ENCODE data around the gene FRMD8.

The FRMD8 gene

GRCh38 chr11:65376138-65376713, 10.2 kb upstream of the FRMD8 start:
- DNase-seq = no peak

DNA sequence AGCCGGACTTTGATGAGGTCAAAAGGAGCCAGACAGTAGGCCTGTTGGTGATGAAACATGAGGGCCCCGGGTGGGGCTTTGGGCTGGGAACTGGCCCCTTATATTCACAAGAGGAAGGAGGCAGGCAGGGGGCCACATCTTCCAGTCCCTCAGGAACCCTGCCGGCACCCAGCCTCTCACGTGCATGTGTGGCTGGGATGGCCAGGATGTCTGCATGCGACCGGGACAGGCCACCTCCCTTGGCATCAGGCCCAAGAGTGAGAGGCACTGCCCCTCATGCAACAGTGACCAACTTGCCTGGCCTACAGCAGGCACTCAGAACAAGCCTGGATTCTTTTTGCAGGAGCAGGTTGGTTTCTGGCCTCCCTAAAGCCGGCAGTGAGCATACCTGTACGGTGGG, 9.4 kb upstream of the FRMD8 start:
- no peak for DNase-seq

DNA sequence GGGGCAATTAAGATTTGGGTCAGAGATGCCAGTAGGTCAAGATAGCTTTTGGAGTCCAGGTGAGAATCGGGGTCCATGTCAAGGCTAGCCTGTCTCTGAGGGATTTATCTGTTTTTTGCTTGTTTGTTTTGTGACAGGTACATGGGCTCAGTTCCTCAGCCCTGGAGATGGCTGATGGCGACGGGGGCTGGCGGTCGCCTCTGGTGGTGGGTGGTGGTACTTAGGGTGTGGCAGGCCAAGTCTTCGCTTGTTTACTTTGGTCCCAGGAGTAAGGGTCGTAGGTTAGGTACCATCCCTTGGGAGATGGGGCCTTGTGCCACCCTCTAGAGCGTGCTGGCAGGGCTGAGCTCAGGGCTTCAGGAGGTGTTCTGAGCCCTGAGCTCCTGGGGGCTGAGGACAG, 8.7 kb upstream of the FRMD8 start:
- DNase-seq = no peak

DNA sequence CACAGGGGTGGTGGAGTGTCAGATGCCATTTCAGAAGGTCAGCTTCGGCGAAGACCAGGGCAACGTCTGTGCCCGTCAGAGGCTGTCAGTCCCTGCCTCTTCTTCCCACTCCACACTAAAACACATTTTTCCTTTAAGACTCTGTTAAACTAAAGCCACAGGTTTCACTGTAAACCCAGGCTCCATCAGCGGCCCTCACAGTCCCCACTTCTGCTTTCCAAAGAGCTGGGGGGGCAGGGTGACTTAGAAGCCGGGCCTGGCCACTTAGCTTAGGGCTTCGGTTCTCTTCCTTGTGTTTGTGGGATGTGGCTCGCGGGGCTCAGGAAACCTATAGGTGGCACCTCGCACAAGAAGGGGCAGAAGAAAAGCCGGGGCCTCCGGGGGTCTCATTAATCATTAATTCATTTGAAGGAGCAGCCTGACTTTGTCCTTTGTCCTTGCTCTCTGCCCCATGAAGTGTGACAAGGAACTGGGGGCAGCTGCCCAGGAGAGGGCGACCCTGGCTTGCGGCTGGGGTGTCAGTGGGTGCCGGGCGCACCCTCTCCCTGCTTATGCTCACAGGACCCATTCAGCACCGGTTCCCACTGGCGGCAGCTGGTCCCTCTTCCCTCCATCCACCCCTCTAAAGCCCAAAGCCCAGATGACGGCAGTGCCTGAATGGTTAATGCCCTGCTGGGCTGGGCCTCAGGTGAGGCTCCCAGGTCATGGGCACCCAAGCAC, 8.1 kb upstream of the FRMD8 start:
- DNase-seq = no peak

- DNase-seq = no peak
Measured at GRCh38 chr11:65378928-65379638, 7.4 kb upstream of the FRMD8 start.

- no peak for DNase-seq
Measured at GRCh38 chr11:65379698-65380459, 6.6 kb upstream of the FRMD8 start.

DNA sequence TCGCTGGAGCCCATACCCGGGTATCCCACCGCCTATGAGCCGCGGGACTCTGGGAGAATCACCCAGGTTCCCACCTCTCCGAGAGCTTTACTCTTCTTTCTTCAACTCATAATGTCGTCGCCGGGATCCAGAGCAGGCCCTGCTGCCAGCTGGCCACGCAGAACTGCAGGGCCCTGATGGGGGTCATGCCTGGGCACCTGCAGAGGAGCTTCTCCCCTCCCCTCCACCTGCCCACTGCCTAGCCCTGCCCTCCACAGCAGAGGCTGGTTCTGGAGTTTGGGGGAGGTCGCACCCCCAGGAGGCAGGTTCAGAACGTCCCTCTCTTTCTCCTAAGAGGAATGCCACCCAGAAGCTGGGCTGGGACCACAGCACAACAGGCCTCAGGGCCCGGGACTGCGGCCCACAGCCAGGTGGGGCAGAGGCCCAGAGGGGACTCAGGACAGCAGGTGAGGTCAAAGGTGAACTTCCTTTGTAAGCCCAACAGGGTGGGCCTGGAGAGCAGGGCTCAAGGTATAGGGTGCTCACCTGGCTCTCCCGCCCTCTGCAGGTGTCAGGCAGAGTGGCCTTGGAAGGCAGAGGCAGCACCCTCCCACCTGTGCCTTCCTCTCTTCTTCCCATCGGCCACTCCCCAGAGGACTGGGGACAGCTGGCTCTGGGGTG, 5.8 kb upstream of the FRMD8 start:
- DNase-seq = no peak

DNA sequence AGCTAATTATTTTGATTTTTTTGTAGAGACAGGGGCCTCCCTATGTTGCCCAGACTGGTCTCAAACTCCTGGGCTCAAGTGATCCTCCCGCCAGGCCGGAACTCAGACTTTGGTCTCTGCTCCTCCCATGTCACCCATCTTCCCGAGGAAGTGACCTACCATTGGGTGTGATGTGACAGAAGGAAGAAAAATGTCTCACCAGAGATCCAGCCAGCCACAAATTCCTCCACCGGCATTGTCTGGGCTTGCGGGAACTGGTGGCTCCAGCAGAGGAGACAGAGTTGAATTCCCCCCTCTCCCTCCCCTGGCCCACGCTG, 4.8 kb upstream of the FRMD8 start:
- peak in 1 of 5 experiments; percentile 65 for DNase-seq

DNA sequence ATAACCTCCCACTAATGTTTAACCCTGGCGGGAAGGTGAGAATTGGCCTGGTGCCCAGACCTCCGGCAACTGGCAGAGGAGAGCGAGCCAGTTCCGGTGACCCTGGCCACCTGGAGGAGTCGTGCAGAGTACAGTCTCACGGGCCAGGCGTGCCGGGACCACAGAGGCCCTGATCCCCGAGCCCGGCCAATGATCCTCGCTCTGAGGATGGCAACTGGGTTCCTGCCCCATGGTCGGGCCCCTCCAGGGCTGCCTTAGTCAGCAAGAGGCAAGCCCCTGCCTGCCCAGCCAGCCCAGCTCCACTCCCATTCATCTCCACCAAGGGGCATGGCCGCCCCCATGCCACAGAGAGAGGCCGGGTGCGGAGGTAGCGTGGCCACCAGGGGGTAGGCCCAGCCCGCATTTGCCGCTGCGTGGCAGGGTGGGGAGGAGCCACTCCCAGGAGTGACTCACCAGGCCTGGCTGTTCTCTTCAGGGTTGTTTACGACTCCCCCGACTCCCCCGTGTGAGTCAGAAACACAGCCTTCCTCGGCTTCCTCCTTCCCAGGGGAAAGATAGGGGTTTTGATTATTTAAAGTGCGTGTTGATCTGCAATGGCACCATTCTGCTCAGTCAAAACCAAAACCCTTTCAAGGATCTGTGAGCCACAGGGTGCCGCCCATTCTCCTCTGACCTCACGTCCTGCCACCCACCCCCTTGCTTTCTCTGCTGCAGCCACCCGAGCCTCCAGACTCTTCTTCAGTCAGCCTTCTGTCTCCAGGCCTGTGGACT, 4.2 kb upstream of the FRMD8 start, which contains the start of gene SLC25A45:
SLC25A45 (minus strand) TSS at position 614 of the 771 bp plus-strand sequence. CDS start 695 bp downstream, outside the sequence.
- peak; percentile 76 to 94 (median 87) for DNase-seq

DNA sequence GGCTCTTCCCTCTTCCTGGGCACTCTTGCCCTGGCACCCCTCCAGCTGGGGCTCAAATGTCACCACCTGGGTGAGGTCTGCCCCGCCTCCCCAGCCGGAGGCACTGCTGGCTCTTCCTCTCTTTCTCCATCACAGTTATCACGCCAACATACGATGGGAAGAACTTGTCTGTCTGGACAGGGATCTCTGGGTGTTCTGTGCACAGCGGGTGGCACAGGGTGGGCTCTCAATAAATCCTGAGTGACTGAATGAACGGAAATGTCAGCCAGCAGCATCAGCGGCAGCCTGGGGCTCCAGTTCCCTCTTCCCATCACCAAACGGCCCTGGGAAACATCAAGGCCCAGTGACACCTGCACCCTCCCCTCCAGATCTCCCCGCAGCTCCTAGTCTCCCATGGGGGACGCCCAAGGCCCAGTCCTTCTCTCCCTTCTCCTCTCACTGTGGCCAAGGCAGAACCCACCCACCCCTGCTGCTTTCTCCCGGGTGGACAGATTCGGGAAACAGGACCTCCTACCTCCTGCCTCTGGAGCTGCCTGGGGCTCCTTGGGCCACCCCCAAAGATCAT, 3.6 kb upstream of the FRMD8 start:
- no peak for DNase-seq

GRCh38 chr11:65383778-65384177, 2.7 kb upstream of the FRMD8 start:
- DNase-seq = no peak

DNA sequence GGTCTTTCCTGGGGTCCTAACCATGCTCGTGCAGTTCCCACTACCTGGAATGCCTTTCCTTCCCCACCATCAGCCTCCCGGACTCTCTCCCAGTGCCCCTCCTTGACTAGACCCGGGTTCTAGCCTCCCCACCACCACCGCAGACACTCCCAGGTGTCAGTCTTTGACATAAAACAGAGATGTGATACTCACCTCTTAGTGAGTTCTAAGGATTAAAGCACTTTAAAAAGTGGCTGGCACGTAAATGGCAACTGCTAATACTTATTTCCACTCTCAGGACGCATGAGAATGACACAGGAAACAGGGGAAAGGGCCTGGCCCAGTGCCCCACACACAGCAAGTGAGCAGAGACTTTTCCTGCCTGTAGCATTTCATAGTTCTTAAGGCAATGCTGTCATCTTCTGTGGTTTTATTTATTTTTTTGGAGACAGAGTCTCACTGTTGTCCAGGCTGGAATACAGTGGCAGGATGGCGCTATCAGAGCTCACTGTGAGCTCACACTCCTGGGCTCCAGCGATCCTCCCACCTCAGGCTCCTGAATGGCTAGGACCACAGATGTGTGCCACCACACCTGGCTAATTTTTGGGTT, 2.0 kb upstream of the FRMD8 start:
- peak in 1 of 5 experiments; percentile 44 for DNase-seq

DNA sequence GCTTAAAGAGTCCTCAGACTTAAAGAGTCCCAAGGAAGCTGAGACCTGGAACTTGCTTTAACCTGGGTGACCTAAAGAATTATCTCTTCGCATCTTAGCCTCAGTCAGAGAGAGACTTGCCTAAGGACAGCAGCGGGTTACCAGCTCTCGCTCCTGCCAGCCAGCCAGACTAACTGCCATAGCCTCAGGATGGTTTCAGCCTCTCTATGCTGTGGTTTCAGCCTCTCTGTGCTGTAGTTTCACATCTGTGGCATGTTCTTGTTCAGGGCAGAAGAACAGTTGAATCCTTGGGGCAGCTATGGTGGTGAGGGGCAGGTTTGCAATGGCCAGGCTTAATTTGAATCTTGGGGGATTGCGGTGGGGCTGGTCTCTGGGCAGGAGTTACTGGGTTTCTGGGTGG, 2.3 kb downstream of the FRMD8 start:
- peak in 1 of 5 experiments; percentile 46 for DNase-seq

DNA sequence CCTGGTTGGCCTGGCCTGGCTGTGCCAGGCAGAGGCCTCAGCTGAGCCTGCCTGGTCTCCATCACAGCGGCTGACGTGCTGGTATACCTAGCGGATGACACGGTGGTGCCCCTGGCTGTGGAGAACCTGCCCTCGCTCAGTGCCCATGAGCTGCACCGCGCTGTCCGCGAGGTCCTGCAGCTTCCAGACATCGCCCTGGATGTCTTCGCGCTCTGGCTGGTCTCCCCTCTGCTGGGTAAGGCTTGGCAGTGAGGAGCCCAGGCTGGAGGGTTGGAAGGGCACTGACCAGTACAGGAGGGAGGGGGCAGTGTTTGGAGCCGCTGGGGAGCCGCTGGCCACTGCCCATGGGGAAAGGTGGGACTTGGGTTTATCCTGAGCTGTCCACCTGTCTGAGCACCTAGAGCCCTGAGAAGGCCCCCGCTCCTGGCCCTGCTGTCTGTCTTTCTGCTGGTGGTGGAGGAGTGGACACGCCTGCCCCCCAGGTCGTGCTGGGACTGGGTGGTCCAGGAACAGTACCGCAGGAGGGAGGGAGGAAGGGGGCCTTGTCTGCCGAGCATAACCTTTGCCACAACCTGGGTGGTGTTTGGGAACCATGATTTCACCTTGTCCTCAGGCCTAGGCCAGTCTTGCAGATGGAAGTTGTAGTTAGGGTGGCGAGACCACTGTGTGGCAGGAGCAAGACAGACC, 3.0 kb downstream of the FRMD8 start:
- no peak for DNase-seq

DNA sequence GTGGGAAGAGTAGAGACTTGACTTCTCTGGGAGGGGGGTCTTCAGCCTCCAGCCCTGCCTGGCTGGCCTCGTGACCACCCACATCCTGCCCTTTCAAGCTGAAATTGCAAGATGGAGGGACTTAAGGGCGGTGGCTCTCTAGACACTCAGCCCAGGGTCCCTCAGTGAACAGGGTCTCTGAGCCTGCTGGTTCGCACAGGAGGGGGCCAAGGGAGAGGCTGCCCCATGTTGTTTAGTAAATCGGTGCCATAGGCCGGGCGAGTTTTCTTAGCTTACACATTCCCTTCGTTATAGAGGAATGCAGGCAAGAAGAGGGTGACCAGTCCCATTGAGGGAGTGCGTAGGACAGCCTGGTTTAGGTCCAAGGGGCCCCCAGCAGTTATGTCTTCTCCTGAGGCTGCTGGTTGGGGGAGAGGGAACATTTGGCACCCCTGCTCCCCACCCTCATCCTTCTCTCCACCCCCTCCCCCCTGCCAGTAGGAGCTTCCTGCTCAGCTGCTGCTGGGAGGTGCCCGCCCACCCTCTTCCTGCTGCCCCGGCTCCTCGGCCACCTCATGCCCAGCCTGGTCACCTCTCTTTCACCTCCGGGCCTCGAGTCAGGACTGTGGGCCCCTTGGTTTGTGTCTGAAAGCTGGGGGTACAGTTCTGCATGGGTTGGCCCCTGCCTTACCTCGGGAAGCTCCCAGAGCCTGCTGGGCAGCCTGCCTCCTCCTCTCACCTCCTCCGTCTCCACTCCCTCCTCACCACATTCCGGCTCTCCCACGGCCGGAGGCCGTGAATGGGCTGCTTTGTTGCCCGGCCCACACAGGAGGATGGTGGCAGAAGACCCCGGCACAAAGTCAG, 3.9 kb downstream of the FRMD8 start:
- no peak for DNase-seq

GRCh38 chr11:65390996-65391395, 4.6 kb downstream of the FRMD8 start:
- no peak for DNase-seq

GRCh38 chr11:65392186-65392829, 5.9 kb downstream of the FRMD8 start:
- no peak for DNase-seq

- no peak for DNase-seq
Measured at GRCh38 chr11:65392899-65393298, 6.5 kb downstream of the FRMD8 start.

DNA sequence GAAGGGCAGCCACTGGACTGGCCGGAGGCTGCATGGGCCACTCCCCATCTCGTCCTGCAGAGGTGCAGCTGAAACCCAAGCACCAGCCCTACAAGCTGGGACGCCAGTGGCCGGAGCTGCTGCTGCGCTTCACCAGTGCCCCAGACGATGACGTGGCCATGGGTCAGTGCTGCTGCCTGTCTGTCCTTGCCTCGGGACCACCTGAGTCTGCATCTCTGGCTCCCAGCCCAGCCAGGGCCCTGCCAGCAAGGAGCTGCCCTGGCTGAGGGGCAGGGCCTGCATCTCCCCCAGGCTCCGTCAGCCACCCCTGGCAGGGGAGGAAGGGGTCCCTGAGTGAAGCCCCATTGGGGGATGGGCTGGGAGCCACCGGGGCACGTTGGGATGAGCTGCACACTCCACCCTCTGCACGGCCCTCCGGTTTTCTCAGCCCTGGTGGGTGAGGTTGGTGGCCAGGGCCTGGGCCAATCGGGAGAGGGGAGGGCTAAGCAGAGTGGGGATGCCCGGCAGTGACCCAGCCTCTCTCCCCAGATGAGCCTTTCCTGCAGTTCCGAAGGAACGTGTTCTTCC, 7.2 kb downstream of the FRMD8 start:
- no peak for DNase-seq

Measured in T-helper 2 cell (primary cell).